ENCODE results near the gene PHETA1.
A peak's percentile ranks its signal among the peaks of the same experiment; 100 is the strongest.

GRCh38 chr12:111359914-111360276 is 9.0 kb downstream of the PHETA1 start:
- peak; percentile 11 for TF ChIP-seq POLR2A (IDR thresholded peaks at IDR 0.05; ENCODE audit: low read length)
- TF ChIP-seq GATA1 (IDR thresholded peaks at IDR 0.05; ENCODE audit: low read depth, low read length): no peak
